Fibroblast of lung (primary cell): Measurements from ENCODE around the gene KIF13A. TPM values are rescaled to one million over a fixed set of nuclear protein-coding genes. Genes with fewer than 3 reads are reported as not detected.

ENCODE experiments used
- DNase-seq, 2 donors: peaks; one replicate each; pipeline versions ENCODE4 v3.0.0 to v3.0.0-alpha.2; 2010; ENCODE audit warnings: low read depth in 2 of 2
- H2AFZ ChIP-seq: 2 replicates; pipeline ENCODE4 v1.5.1; 2012; ENCODE audit warnings: low read length, control low read depth, inconsistent platforms
- H3K27ac ChIP-seq: 2 replicates; pipeline ENCODE4 v1.5.1; 2011; ENCODE audit warnings: low read length, control low read depth; ENCODE audit not compliant: insufficient read depth
- H3K27me3 ChIP-seq: 2 replicates; pipeline ENCODE4 v1.5.1; 2011; ENCODE audit warnings: mild to moderate bottlenecking, low read length; ENCODE audit not compliant: control insufficient read depth, insufficient read depth
- H3K36me3 ChIP-seq: 2 replicates; pipeline ENCODE4 v1.5.1; 2011; ENCODE audit warnings: low read length; ENCODE audit not compliant: control insufficient read depth, insufficient read depth
- H3K4me1 ChIP-seq: 2 replicates; pipeline ENCODE4 v1.5.1; 2011; ENCODE audit warnings: low read length; ENCODE audit not compliant: control insufficient read depth, insufficient read depth; ENCODE audit errors: extremely low read depth
- H3K4me2 ChIP-seq: 2 replicates; pipeline ENCODE4 v1.5.1; 2011; ENCODE audit warnings: low read length, control low read depth; ENCODE audit not compliant: insufficient read depth; ENCODE audit errors: extremely low read depth
- H3K4me3 ChIP-seq, 4 experiments: fragments of 200-600 bp in 1 of 4; sonication (generic) in 1 of 4; replicated peaks in 1 of 4; 2 replicates each; pipeline ENCODE4 v1.5.1; 2011 to 2016; ENCODE audit warnings: low read length in 4 of 4, low read depth in 3 of 4, mild to moderate bottlenecking in 3 of 4, control low read depth in 2 of 4, inconsistent platforms in 1 of 4, mixed read lengths in 1 of 4; ENCODE audit not compliant: insufficient read depth in 1 of 4; ENCODE audit errors: control extremely low read depth in 1 of 4
- H3K79me2 ChIP-seq: 2 replicates; pipeline ENCODE4 v1.5.1; 2012; ENCODE audit warnings: mild to moderate bottlenecking, low read length, inconsistent platforms; ENCODE audit not compliant: control insufficient read depth, insufficient read depth
- H3K9ac ChIP-seq: 2 replicates; pipeline ENCODE4 v1.5.1; 2011; ENCODE audit warnings: mild to moderate bottlenecking, low read length, control low read depth; ENCODE audit not compliant: insufficient read depth
- H3K9me3 ChIP-seq: 2 replicates; pipeline ENCODE4 v1.5.1; 2012; ENCODE audit warnings: low read depth, low read length; ENCODE audit not compliant: control insufficient read depth, insufficient read depth
- H4K20me1 ChIP-seq: 2 replicates; pipeline ENCODE4 v1.5.1; 2011; ENCODE audit warnings: low read length; ENCODE audit not compliant: control insufficient read depth, insufficient read depth; ENCODE audit errors: extremely low read depth
- CTCF ChIP-seq, 2 donors: IDR thresholded peaks in 1 of 2; conservative IDR thresholded peaks in 1 of 2; 1 replicate in 1 of 2; 2 replicates in 1 of 2; pipeline ENCODE4 v1.5.1; 2011 to 2012; ENCODE audit warnings: low read length in 2 of 2, control low read depth in 1 of 2, inconsistent platforms in 1 of 2, low read depth in 1 of 2, mild to moderate bottlenecking in 1 of 2
- EZH2 ChIP-seq: IDR thresholded peaks from 2 replicates; pipeline ENCODE4 v1.5.1; 2012; ENCODE audit warnings: low read length, control low read depth, mild to moderate bottlenecking; ENCODE audit errors: missing control alignments
- polyA plus RNA-seq, 2 donors: library from polyadenylated mRNA; depleted of rRNA in 1 of 2; stranded (reverse) in 1 of 2; unstranded in 1 of 2; fragments of >200 nt; gene quantifications; 2 replicates each; pipeline ENCODE4 v1.2.1, GENCODE V29; 2011 to 2012; ENCODE audit warnings: missing spikeins in 1 of 2
- total RNA-seq: library from RNA; depleted of rRNA; stranded (reverse); fragments of >200 nt; gene quantifications from 2 replicates; pipeline ENCODE4 v1.2.1, GENCODE V29; 2014

Gene KIF13A
- total and polyA plus RNA-seq, 2 donors (not counting 1 experiment from before 2014, with no cell fraction given): 52.3 to 114 TPM

- no peak for TF ChIP-seq CTCF (conservative IDR thresholded peaks at IDR 0.05 in 1 of 2, IDR thresholded peaks at IDR 0.05 in 1 of 2; ENCODE audit: low read depth in 1 of 2, low read length in 2 of 2)
- TF ChIP-seq EZH2: no peak
- Histone ChIP-seq H2AFZ (no peak overlapping the region), H3K9ac (no peak overlapping the region), H3K4me3 (no peak overlapping the region), H3K27ac (no peak overlapping the region), H3K27me3 (no peaks in the 10 kb centered on the region), H3K36me3 (no peaks in the 10 kb centered on the region), H3K9me3 (no peaks in the 10 kb centered on the region), H4K20me1 (no peaks in the 10 kb centered on the region), H3K4me2 (no peak overlapping the region), H3K4me1 (peaks cover 13% of the 10 kb centered on the region), H3K79me2 (peaks cover 69% of the 10 kb centered on the region)
- peak in 1 of 2 donors; percentile 62 for DNase-seq
Observed at GRCh38 chr6:17967668-17968518, 19.5 kb downstream of the KIF13A start.

- no peak overlapping the region for H3K4me2 ChIP-seq
- H3K9ac ChIP-seq: no peak overlapping the region
- H2AFZ ChIP-seq: no peak overlapping the region
- H3K36me3 ChIP-seq: no peaks in the 10 kb centered on the region
- peaks cover 15% of the 10 kb centered on the region for H3K4me1 ChIP-seq
- no peaks in the 10 kb centered on the region for H4K20me1 ChIP-seq
- TF ChIP-seq EZH2: no peak
- TF ChIP-seq CTCF (conservative IDR thresholded peaks at IDR 0.05 in 1 of 2, IDR thresholded peaks at IDR 0.05 in 1 of 2; ENCODE audit: low read depth in 1 of 2, low read length in 2 of 2): no peak
- no peak for DNase-seq
- H3K9me3 ChIP-seq: no peaks in the 10 kb centered on the region
- no peak overlapping the region for H3K27ac ChIP-seq
- H3K4me3 ChIP-seq: no peak overlapping the region
- no peaks in the 10 kb centered on the region for H3K27me3 ChIP-seq
- H3K79me2 ChIP-seq: peaks cover 64% of the 10 kb centered on the region
Observed at GRCh38 chr6:17966451-17966850, 21.0 kb downstream of the KIF13A start.

- no peaks in the 10 kb centered on the region for H3K36me3 ChIP-seq
- H2AFZ ChIP-seq: no peak overlapping the region
- no peak overlapping the region for H3K9ac ChIP-seq
- H3K4me3 ChIP-seq: no peak overlapping the region
- DNase-seq: peak in 1 of 2 donors; percentile 81
- H3K9me3 ChIP-seq: no peaks in the 10 kb centered on the region
- H3K4me1 ChIP-seq: peaks cover 15% of the 10 kb centered on the region
- H3K27ac ChIP-seq: peak overlapping the region; percentile 49
- no peaks in the 10 kb centered on the region for H3K27me3 ChIP-seq
- H3K4me2 ChIP-seq: no peak overlapping the region
- H3K79me2 ChIP-seq: peaks cover 67% of the 10 kb centered on the region
- TF ChIP-seq EZH2 (no peak), CTCF (conservative IDR thresholded peaks at IDR 0.05 in 1 of 2, IDR thresholded peaks at IDR 0.05 in 1 of 2; ENCODE audit: low read depth in 1 of 2, low read length in 2 of 2) (no peak)
- no peaks in the 10 kb centered on the region for H4K20me1 ChIP-seq
Observed at GRCh38 chr6:17965397-17965796, 22.0 kb downstream of the KIF13A start.
